Central memory CD8-positive, alpha-beta T cell (primary cell): Measurements from ENCODE around the gene STXBP6.

Experiments
- ATAC-seq: fragments of 150-1000 bp; cut with Tn5 transposase; replicated peaks from 2 replicates; pipeline ENCODE4 v1.10.0; 2022; ENCODE audit warnings: mild to moderate bottlenecking, moderate FRiP score, moderate number of reproducible peaks; ENCODE audit not compliant: poor library complexity, severe bottlenecking; ENCODE audit errors: extremely low read depth
- DNase-seq, 2 donors: peaks; one replicate each; pipeline ENCODE4 v3.0.0; 2021; ENCODE audit warnings: low spot score in 2 of 2
- H3K27ac Mint-ChIP-seq: one replicate; pipeline ENCODE4 v1.8.0; 2022; ENCODE audit warnings: low read depth, mild to moderate bottlenecking, moderate library complexity, mixed read lengths
- H3K27me3 Mint-ChIP-seq: one replicate; pipeline ENCODE4 v1.8.0; 2022; ENCODE audit warnings: mixed read lengths
- H3K36me3 Mint-ChIP-seq: one replicate; pipeline ENCODE4 v1.8.0; 2022; ENCODE audit warnings: mild to moderate bottlenecking, moderate library complexity, mixed read lengths; ENCODE audit not compliant: insufficient read depth
- H3K4me1 Mint-ChIP-seq: one replicate; pipeline ENCODE4 v1.8.0; 2022; ENCODE audit warnings: mixed read lengths
- H3K4me3 Mint-ChIP-seq: one replicate; pipeline ENCODE4 v1.8.0; 2022; ENCODE audit warnings: mild to moderate bottlenecking, moderate library complexity, mixed read lengths
- H3K9me3 Mint-ChIP-seq: one replicate; pipeline ENCODE4 v1.8.0; 2022; ENCODE audit warnings: mixed read lengths

Gene STXBP6

GRCh38 chr14:24925771-24926374, 124.1 kb downstream of the STXBP6 start:
- H3K27me3 Mint-ChIP-seq = peaks cover 57% of the 10 kb centered on the region
- no peak for ATAC-seq
- no peak for DNase-seq
- H3K9me3 Mint-ChIP-seq = no peaks in the 10 kb centered on the region
- no peaks in the 10 kb centered on the region for H3K36me3 Mint-ChIP-seq
- no peaks in the 10 kb centered on the region for H3K4me1 Mint-ChIP-seq
- H3K27ac Mint-ChIP-seq = no peak overlapping the region
- H3K4me3 Mint-ChIP-seq = no peak overlapping the region

- Mint-ChIP-seq H3K4me1 (no peaks in the 10 kb centered on the region), H3K36me3 (no peaks in the 10 kb centered on the region)
These were observed 125.4 kb downstream of the STXBP6 start for GRCh38 chr14:24924544-24924943.

GRCh38 chr14:24921903-24922302, 128.0 kb downstream of the STXBP6 start:
- Mint-ChIP-seq H3K27me3 (peaks cover 43% of the 10 kb centered on the region), H3K9me3 (no peaks in the 10 kb centered on the region), H3K4me1 (no peaks in the 10 kb centered on the region), H3K4me3 (no peak overlapping the region), H3K36me3 (no peaks in the 10 kb centered on the region), H3K27ac (no peak overlapping the region)
- ATAC-seq = no peak
- no peak for DNase-seq

More at GRCh38 chr14:24924544-24924943, 125.4 kb downstream of the STXBP6 start:
- Mint-ChIP-seq H3K9me3 (no peaks in the 10 kb centered on the region), H3K27me3 (peaks cover 57% of the 10 kb centered on the region), H3K4me3 (no peak overlapping the region), H3K27ac (no peak overlapping the region)
- ATAC-seq = no peak
- no peak for DNase-seq

GRCh38 chr14:24920265-24921075, 129.5 kb downstream of the STXBP6 start:
- H3K36me3 Mint-ChIP-seq = no peaks in the 10 kb centered on the region
- H3K4me1 Mint-ChIP-seq = no peaks in the 10 kb centered on the region
- H3K27ac Mint-ChIP-seq = no peak overlapping the region
- H3K27me3 Mint-ChIP-seq = peaks cover 43% of the 10 kb centered on the region
- DNase-seq (no peak), ATAC-seq (no peak)
- no peak overlapping the region for H3K4me3 Mint-ChIP-seq
- H3K9me3 Mint-ChIP-seq = no peaks in the 10 kb centered on the region

- ATAC-seq (no peak), DNase-seq (no peak)
- Mint-ChIP-seq H3K27ac (no peak overlapping the region), H3K9me3 (no peaks in the 10 kb centered on the region), H3K4me3 (no peak overlapping the region), H3K4me1 (no peaks in the 10 kb centered on the region), H3K36me3 (no peaks in the 10 kb centered on the region), H3K27me3 (peaks cover 49% of the 10 kb centered on the region)
These were observed 131.1 kb downstream of the STXBP6 start for GRCh38 chr14:24918822-24919221.

- no peak for DNase-seq
- Mint-ChIP-seq H3K27ac (no peak overlapping the region), H3K27me3 (peaks cover 36% of the 10 kb centered on the region), H3K4me1 (no peaks in the 10 kb centered on the region), H3K9me3 (no peaks in the 10 kb centered on the region), H3K4me3 (no peak overlapping the region), H3K36me3 (no peaks in the 10 kb centered on the region)
- no peak for ATAC-seq
These were observed 133.9 kb downstream of the STXBP6 start for GRCh38 chr14:24915958-24916595.

- no peak for ATAC-seq
These were observed 134.5 kb downstream of the STXBP6 start for GRCh38 chr14:24915403-24915921.

GRCh38 chr14:24913746-24914145, 136.2 kb downstream of the STXBP6 start:
- no peak overlapping the region for H3K27ac Mint-ChIP-seq
- no peaks in the 10 kb centered on the region for H3K36me3 Mint-ChIP-seq
- H3K9me3 Mint-ChIP-seq = no peaks in the 10 kb centered on the region
- ATAC-seq = no peak
- H3K4me3 Mint-ChIP-seq = no peak overlapping the region
- no peak for DNase-seq
- H3K4me1 Mint-ChIP-seq = no peaks in the 10 kb centered on the region
- peaks cover 54% of the 10 kb centered on the region for H3K27me3 Mint-ChIP-seq

More at GRCh38 chr14:24915403-24915921, 134.5 kb downstream of the STXBP6 start:
- DNase-seq = no peak
- Mint-ChIP-seq H3K27me3 (peaks cover 42% of the 10 kb centered on the region), H3K36me3 (no peaks in the 10 kb centered on the region), H3K9me3 (no peaks in the 10 kb centered on the region), H3K4me3 (no peak overlapping the region), H3K4me1 (no peaks in the 10 kb centered on the region), H3K27ac (no peak overlapping the region)

- Mint-ChIP-seq H3K27me3 (peaks cover 62% of the 10 kb centered on the region), H3K9me3 (no peaks in the 10 kb centered on the region), H3K36me3 (no peaks in the 10 kb centered on the region), H3K27ac (no peak overlapping the region), H3K4me1 (no peaks in the 10 kb centered on the region), H3K4me3 (no peak overlapping the region)
- ATAC-seq (no peak), DNase-seq (no peak)
These were observed 136.9 kb downstream of the STXBP6 start for GRCh38 chr14:24913021-24913420.

- Mint-ChIP-seq H3K27me3 (peaks cover 58% of the 10 kb centered on the region), H3K9me3 (no peaks in the 10 kb centered on the region), H3K4me1 (no peaks in the 10 kb centered on the region), H3K27ac (no peak overlapping the region), H3K36me3 (no peaks in the 10 kb centered on the region), H3K4me3 (no peak overlapping the region)
- ATAC-seq = no peak
- DNase-seq = no peak
These were observed 138.4 kb downstream of the STXBP6 start for GRCh38 chr14:24911324-24912109.

GRCh38 chr14:24910408-24910986, 139.4 kb downstream of the STXBP6 start:
- ATAC-seq = no peak
- Mint-ChIP-seq H3K27me3 (peaks cover 53% of the 10 kb centered on the region), H3K36me3 (no peaks in the 10 kb centered on the region), H3K9me3 (no peaks in the 10 kb centered on the region), H3K27ac (no peak overlapping the region), H3K4me1 (no peaks in the 10 kb centered on the region), H3K4me3 (no peak overlapping the region)
- DNase-seq = no peak
